Panc1 (cell line): ENCODE data around the gene ST8SIA6. TPM values are rescaled to one million over a fixed set of nuclear protein-coding genes. Genes with fewer than 3 reads are reported as not detected.

ENCODE experiments used
- ATAC-seq: fragments of 200-7000 bp; cut with Tn5 transposase; 2 replicates; pipeline ENCODE4 v1.9.1; 2020; ENCODE audit warnings: mild to moderate bottlenecking, moderate library complexity
- BruUV-seq: library from RNA; stranded (reverse); fragments of 400-500 nt; replicated peaks from 2 replicates; lab custom pipeline; 2021; lab: Mats Ljungman, UMichigan
- CTCF ChIA-PET: fragments of 300-600 bp; sonication (Branson Sonifier 250); formaldehyde crosslinking; loops from one replicate; lab custom pipeline; 2022; ENCODE audit warnings: antibody characterized with exemption; lab: Charles Lee
- POLR2A ChIA-PET: fragments of 300-600 bp; sonication (Branson Sonifier 250); formaldehyde crosslinking; loops from one replicate; lab custom pipeline; 2022; ENCODE audit warnings: antibody characterized with exemption; lab: Charles Lee
- DNase-seq: peaks from one replicate; pipeline ENCODE4 v3.0.0-alpha.2; 2010; ENCODE audit warnings: low read depth, low spot score
- H3K27ac ChIP-seq: 2 replicates; pipeline ENCODE4 v1.5.1; 2011; ENCODE audit warnings: mild to moderate bottlenecking, low read length, inconsistent platforms
- H3K27me3 ChIP-seq: fragments of 200-500 bp; sonication (Bioruptor generic); 2 replicates; pipeline ENCODE4 v1.6.0; 2014; ENCODE audit warnings: low read length, inconsistent platforms; ENCODE audit not compliant: control insufficient read depth, insufficient read depth
- H3K36me3 ChIP-seq: fragments of 200-500 bp; sonication (Bioruptor generic); 2 replicates; pipeline ENCODE4 v1.5.1; 2014; ENCODE audit warnings: inconsistent platforms, mild to moderate bottlenecking, low read length, moderate library complexity; ENCODE audit not compliant: control insufficient read depth, insufficient read depth
- H3K4me1 ChIP-seq: 2 replicates; pipeline ENCODE4 v1.5.1; 2011; ENCODE audit warnings: inconsistent platforms, mild to moderate bottlenecking, low read length, moderate library complexity; ENCODE audit not compliant: control insufficient read depth, insufficient read depth
- H3K4me3 ChIP-seq, 2 experiments: 2 replicates each; pipeline ENCODE4 v1.5.1; 2011 to 2012; ENCODE audit warnings: low read depth in 2 of 2, low read length in 2 of 2, mild to moderate bottlenecking in 2 of 2, inconsistent platforms in 1 of 2, moderate library complexity in 1 of 2
- H3K9me3 ChIP-seq: fragments of 200-500 bp; sonication (Bioruptor generic); 2 replicates; pipeline ENCODE4 v1.5.1; 2014; ENCODE audit warnings: low read depth, mild to moderate bottlenecking, inconsistent platforms, low read length, moderate library complexity; ENCODE audit not compliant: control insufficient read depth, insufficient read depth
- POLR2AphosphoS5 ChIP-seq: IDR thresholded peaks from 2 replicates; pipeline ENCODE4 v1.6.1; 2012; ENCODE audit warnings: mild to moderate bottlenecking, low read depth, low read length, moderate library complexity
- SIN3A ChIP-seq: IDR thresholded peaks from 2 replicates; pipeline ENCODE4 v1.6.1; 2012; ENCODE audit warnings: low read depth, mild to moderate bottlenecking, low read length, moderate library complexity, borderline replicate concordance; ENCODE audit not compliant: insufficient read depth
- TCF7L2 ChIP-seq: IDR thresholded peaks from 2 replicates; pipeline ENCODE4 v1.6.1; 2011; ENCODE audit warnings: mild to moderate bottlenecking, low read depth, low read length, inconsistent platforms
- in situ Hi-C: cut with HindIII; loops from 2 replicates; pipeline ENCODE4 v1.10.0; 2016; ENCODE audit warnings: low sequenced_read_pairs, low pct_unique_long_range_greater_than_20kb
- intact Hi-C: fragments of 100-400 bp; cut with micrococcal nuclease; formaldehyde crosslinking; loops from one replicate; pipeline ENCODE4 v1.10.0; 2022; ENCODE audit not compliant: unreplicated experiment
- total RNA-seq: library from RNA; stranded (reverse); gene quantifications from one replicate; pipeline ENCODE4 v1.2.1, GENCODE V29; 2021; ENCODE audit not compliant: unreplicated experiment
- TF ChIP-seq, protein P1 (sequence below): fragments of 450-650 bp; IDR thresholded peaks from 2 replicates; pipeline ENCODE4 v1.5.1; 2017; ENCODE audit warnings: mild to moderate bottlenecking
- TF ChIP-seq, protein P2 (sequence below), 2 experiments: IDR thresholded peaks; 2 replicates each; pipeline ENCODE4 v1.6.1; 2011 to 2012; ENCODE audit warnings: low read depth in 2 of 2, control low read depth in 1 of 2, low read length in 1 of 2, mild to moderate bottlenecking in 1 of 2, moderate library complexity in 1 of 2; ENCODE audit not compliant: insufficient read depth in 1 of 2

Gene ST8SIA6
- total RNA-seq, 1 experiment from 2014 or later: 0.82 TPM

GRCh38 chr10:17425584-17426262 is 28.7 kb downstream of the ST8SIA6 start:
- Histone ChIP-seq H3K27ac (no peak overlapping the region), H3K27me3 (no peaks in the 10 kb centered on the region), H3K9me3 (no peaks in the 10 kb centered on the region), H3K4me1 (no peaks in the 10 kb centered on the region), H3K4me3 (no peak overlapping the region), H3K36me3 (no peaks in the 10 kb centered on the region)
- no TSS peak for BruUV-seq
- in situ Hi-C loops: no loop called here
- DNase-seq (no peak), ATAC-seq (no peak)
- intact Hi-C loops: no loop called here
- ChIA-PET CTCF (no interaction called here), POLR2A (no interaction called here)
- TF ChIP-seq, protein P1, sequence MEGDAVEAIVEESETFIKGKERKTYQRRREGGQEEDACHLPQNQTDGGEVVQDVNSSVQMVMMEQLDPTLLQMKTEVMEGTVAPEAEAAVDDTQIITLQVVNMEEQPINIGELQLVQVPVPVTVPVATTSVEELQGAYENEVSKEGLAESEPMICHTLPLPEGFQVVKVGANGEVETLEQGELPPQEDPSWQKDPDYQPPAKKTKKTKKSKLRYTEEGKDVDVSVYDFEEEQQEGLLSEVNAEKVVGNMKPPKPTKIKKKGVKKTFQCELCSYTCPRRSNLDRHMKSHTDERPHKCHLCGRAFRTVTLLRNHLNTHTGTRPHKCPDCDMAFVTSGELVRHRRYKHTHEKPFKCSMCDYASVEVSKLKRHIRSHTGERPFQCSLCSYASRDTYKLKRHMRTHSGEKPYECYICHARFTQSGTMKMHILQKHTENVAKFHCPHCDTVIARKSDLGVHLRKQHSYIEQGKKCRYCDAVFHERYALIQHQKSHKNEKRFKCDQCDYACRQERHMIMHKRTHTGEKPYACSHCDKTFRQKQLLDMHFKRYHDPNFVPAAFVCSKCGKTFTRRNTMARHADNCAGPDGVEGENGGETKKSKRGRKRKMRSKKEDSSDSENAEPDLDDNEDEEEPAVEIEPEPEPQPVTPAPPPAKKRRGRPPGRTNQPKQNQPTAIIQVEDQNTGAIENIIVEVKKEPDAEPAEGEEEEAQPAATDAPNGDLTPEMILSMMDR: no peak
- TF ChIP-seq, protein P2, sequence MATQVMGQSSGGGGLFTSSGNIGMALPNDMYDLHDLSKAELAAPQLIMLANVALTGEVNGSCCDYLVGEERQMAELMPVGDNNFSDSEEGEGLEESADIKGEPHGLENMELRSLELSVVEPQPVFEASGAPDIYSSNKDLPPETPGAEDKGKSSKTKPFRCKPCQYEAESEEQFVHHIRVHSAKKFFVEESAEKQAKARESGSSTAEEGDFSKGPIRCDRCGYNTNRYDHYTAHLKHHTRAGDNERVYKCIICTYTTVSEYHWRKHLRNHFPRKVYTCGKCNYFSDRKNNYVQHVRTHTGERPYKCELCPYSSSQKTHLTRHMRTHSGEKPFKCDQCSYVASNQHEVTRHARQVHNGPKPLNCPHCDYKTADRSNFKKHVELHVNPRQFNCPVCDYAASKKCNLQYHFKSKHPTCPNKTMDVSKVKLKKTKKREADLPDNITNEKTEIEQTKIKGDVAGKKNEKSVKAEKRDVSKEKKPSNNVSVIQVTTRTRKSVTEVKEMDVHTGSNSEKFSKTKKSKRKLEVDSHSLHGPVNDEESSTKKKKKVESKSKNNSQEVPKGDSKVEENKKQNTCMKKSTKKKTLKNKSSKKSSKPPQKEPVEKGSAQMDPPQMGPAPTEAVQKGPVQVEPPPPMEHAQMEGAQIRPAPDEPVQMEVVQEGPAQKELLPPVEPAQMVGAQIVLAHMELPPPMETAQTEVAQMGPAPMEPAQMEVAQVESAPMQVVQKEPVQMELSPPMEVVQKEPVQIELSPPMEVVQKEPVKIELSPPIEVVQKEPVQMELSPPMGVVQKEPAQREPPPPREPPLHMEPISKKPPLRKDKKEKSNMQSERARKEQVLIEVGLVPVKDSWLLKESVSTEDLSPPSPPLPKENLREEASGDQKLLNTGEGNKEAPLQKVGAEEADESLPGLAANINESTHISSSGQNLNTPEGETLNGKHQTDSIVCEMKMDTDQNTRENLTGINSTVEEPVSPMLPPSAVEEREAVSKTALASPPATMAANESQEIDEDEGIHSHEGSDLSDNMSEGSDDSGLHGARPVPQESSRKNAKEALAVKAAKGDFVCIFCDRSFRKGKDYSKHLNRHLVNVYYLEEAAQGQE (IDR thresholded peaks at IDR 0.05; ENCODE audit: insufficient read depth in 1 of 2, low read depth in 2 of 2, low read length in 1 of 2): no peak

DNA sequence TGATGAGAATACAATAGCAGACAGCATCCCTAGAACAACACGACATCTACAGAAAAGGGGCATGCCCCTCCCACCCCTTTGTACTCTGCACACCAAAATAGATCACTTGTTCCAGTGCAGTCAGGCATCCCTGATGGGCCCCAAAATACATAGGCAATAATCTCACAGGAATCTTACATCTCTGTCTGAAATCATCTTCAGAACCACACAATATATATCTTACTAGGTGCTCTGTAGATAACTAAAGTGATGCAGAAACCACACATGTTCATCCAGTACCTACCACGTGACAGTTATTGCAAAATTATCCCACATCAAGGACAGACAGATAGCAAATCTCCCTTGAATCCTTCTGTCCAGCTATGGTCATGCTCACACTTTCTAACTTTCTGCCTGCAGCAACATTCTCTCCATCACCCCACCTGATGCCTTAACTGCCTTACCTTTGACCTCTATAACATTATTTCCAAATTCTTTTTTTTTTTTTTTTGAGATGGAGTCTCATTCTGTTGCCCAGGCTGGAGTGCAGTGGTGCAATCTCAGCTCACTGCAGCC is 30.7 kb downstream of the ST8SIA6 start:
- H3K36me3 ChIP-seq: no peaks in the 10 kb centered on the region
- no peak overlapping the region for H3K4me3 ChIP-seq
- H3K27ac ChIP-seq: no peak overlapping the region
- TF ChIP-seq SIN3A (no peak), POLR2AphosphoS5 (no peak), TCF7L2 (no peak)
- TF ChIP-seq, protein P1: no peak
- TF ChIP-seq, protein P2 (IDR thresholded peaks at IDR 0.05; ENCODE audit: insufficient read depth in 1 of 2, low read depth in 2 of 2, low read length in 1 of 2): no peak
- DNase-seq (no peak), ATAC-seq (no peak)
- intact Hi-C loops: no loop called here
- in situ Hi-C loops: no loop called here
- ChIA-PET POLR2A (no interaction called here), CTCF (no interaction called here)
- no peaks in the 10 kb centered on the region for H3K4me1 ChIP-seq
- no peaks in the 10 kb centered on the region for H3K9me3 ChIP-seq
- H3K27me3 ChIP-seq: no peaks in the 10 kb centered on the region
- BruUV-seq: no TSS peak
